Endometrial microvascular endothelial cells (primary cell): ENCODE measurements around the gene MYDGF. TPM values are rescaled to one million over a fixed set of nuclear protein-coding genes. Genes with fewer than 3 reads are reported as not detected.
"Not testable (repeated sequence)": the region's sequence is repeated elsewhere in the genome, so short reads cannot be mapped to it uniquely, and the experiment has no call there.

Experiments used
- in situ Hi-C: cut with HindIII; loops from 2 replicates; pipeline ENCODE4 v1.10.0; 2017; ENCODE audit warnings: low sequenced_read_pairs, low pct_unique_long_range_greater_than_20kb; ENCODE audit errors: inconsistent ontology term
- total RNA-seq: library from RNA; depleted of rRNA; stranded (reverse); fragments of >200 nt; gene quantifications from one replicate; pipeline ENCODE4 v1.2.3, GENCODE V29; 2015; ENCODE audit errors: inconsistent ontology term

MYDGF gene
- 130 TPM for total RNA-seq

GRCh38 chr19:4669723-4670480 is at the start of gene MYDGF:
MYDGF (minus strand) TSS chr19:4670342; CDS start chr19:4670334, 8 bp downstream.
- in situ Hi-C loops: no loop called here

DNA sequence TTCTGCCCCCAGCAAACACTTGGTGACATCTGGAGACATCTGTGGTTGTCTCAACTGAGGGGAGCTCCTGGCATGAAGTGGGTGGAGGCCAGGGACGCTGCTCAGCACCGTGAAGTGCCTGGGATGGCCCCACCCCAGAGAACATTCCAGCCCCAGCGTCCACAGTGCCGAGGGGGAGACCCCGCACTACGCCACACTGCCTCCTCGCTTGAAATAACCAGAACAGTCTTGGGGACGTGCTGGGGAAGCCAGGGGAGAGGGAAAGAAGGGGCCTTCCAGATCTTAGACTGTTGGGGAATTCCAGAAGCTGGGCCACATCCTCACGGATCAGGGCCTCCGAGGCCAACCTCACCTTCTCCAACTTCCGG is 49.3 kb upstream of the MYDGF start:
- in situ Hi-C loops: no loop called here

GRCh38 chr19:4717966-4718701 is 48.0 kb upstream of the MYDGF start:
- in situ Hi-C loops: no loop called here

DNA sequence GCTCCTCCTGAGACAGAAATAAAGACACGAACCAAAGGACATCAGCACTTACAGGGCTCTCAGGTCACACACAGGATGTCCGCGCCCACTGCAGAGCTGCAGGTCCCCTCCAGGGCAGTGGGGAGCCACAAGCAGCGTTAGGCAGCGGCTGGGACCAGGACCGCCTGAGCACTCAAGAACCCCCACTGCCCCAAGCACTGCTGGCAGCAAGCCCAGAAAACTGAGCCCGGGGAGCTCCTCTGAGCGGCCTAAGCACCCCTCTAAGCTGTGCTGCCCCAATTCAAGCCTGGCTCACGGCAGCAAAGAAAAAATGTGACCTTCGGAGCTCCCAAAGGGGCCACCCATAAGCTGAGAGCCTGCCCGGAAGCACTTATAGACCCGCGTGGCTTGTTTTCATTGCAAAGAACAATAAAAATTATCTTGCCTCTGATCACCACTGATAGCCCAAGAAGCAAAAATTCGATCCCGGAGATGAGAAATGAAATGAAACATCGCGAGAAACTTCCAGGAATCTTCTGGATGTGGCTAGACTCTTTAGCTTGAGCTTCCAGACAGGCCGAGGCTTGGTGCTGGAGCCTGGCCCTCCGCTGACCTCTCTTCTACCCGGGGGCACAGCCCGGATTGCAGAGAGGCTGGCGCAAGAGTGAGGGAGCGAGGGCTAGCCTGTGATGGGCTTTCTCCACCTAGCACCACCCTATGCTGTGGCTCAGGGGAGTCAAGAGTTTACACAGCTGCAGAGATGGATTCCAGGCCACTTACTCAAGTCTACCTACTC is 47.2 kb upstream of the MYDGF start:
- in situ Hi-C loops: no loop called here

DNA sequence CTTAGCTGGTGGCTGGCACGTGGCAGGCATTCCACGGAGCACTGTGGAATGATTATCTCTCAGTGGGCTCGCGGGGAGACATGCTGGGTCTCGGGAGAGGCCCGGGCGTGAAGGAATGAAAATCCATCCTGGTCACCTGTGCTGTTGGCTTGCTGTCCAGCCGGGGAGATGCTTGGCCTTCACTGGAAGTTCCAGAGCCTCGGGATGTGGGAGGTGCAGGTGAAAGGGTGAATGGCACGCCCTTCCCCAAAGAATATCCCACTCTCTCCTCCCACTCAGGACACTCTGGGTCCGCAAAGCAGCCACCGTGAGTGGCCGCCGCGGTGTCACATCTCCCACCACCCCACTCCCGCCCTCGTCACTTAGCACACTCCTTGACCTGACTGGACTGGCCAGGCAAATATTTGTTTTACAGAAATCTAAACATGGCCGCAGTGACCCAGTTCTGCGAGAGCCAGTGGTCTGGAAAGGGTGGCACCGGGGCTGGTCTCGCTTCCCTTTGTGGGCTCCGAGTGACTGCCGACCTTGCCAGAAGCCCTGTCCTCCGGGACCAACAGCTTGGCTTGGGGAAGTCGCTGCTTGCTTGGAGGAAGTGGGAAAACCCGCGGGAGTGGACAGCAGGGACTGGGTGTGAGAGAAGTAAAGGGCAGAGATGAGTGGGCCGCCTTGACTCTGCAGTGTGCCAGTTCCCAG is 45.5 kb upstream of the MYDGF start:
- in situ Hi-C loops: no loop called here

DNA sequence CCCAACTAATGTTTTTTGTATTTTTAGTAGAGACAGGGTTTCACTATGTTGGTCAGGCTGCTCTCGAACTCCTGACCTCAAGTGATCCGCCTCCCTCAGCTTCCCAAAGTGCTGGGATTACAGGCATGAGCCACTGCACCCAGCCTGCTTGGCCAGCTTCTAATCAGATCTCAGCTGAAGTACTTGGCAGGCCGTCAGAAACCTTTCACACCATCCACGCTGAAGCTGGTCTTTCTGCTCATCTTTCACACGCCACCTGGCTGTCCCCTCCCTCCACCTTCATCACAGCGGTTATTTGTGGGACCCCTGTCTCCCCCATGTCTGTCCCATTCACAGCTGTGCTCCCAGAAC is 45.0 kb upstream of the MYDGF start:
- in situ Hi-C loops: not testable (repeated sequence)

DNA sequence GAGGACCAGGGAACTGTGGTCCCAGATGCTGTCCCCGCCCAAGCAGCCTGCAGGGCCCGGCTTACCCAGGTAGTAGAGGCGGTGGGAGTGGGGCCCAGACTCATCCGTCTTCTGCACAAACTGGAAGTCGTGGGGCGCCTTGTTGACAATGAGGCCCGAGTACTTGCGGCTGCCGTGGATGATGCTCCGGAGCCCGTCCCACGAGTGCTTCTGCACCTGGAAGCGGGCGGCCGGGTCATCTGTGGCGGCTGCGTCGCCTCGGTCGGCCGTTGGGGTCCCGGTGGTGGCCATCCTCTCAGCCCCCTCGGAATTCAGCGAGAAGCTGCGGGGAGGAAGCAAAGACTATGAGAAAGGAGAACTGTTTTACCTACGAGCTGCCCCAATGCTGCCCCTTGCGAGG is 43.9 kb upstream of the MYDGF start:
- in situ Hi-C loops: no loop called here

DNA sequence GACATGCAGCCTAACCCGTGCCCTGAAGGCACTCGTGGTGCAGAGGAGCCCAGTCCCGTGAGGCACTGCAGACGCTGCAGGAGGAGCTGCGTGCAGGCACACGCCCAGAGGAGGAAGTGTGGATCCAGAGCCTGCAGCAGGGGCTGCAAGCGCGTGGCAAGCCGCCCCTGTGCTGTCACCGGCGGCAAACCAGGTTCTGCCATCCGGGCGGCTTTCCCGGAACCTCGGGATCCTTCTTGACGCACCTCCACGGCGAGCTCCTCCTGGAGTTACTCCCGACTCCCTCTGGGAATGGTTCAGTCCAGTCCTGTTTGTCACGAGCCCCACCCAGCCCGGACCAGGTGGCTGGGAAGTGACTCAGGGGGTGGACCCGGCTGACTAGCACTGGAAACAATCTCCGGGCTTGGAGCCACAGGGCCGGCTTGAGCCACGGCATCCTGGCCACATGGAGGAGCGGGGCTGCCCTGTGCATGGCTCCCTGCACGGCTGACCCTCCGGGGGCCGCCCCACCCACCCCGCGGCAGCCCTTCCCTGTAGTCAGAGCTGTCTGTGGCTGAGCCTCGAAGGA is 43.3 kb upstream of the MYDGF start:
- in situ Hi-C loops: no loop called here

- in situ Hi-C loops: no loop called here
Observed at GRCh38 chr19:4712771-4713170, 42.6 kb upstream of the MYDGF start.

DNA sequence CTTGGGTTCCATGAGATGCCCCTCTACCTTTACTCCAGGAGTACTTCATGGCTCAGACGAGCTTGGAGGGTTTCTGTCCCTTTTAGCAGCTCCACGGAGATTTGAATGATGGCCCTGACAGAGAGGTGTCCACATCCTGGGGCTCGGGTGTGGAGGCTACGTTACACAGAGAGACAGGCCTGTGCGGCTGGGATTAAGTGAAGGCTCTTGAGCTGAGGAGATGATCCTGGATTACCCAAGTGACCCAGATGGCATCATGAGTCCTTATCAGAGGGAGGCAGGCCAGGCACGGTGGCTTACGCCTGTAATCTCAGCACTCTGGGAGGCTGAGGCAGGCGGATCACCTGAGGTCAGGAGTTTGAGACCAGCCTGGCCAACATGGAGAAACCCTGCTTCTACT is 41.1 kb upstream of the MYDGF start:
- in situ Hi-C loops: no loop called here

DNA sequence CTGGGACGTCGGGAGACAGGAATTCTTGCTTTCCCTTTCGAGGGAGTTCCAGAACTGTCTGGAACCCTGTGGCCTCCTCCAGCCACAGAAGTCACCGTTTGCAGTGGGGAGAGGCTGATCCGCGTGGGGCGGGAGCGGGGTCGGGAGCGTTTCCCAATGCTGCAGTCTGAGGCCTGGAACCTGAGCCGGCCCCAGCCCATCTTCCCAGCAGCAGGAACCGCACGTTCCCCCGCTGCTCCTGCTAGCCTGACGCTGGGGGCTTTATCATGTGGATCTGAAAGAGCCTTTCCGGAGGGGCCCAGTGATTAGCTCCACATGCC is 40.1 kb upstream of the MYDGF start:
- in situ Hi-C loops: no loop called here

- in situ Hi-C loops: no loop called here
Observed at GRCh38 chr19:4709440-4710280, 39.5 kb upstream of the MYDGF start.

DNA sequence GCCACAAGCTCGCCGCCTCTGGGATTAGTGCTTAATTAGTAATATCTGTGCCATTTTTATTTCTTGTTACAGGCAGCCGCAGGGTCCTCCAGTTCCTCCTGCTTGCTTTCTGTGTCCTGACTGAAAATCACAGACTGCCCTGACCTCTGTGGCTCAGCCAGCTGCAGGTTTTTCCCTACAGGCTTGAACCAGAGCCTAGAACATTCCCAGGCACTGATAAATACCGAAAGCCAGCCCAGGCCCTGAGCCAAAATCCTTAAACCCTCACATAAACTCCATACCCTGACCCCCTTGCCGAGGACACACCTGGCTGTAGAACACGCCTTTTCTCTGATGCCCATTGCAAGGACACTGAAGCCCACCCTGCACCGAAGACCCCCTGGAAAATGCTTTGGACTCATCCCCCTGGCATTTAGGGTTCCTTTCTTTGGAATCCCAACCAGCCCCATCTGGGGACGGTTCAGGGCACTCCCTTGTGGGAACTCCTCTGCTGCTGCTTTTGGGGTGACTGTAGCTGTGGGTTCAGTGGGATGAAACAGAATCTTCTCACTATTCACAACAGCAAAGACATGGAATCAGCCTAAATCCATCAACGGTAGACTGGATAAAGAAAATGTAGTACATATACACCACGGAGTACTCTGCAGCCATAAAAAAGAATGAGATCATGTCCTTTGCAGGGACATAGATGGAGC is 38.0 kb upstream of the MYDGF start:
- in situ Hi-C loops: no loop called here

GRCh38 chr19:4707322-4707721 is 37.2 kb upstream of the MYDGF start:
- in situ Hi-C loops: no loop called here

GRCh38 chr19:4705413-4706131 is 35.4 kb upstream of the MYDGF start:
- in situ Hi-C loops: no loop called here

DNA sequence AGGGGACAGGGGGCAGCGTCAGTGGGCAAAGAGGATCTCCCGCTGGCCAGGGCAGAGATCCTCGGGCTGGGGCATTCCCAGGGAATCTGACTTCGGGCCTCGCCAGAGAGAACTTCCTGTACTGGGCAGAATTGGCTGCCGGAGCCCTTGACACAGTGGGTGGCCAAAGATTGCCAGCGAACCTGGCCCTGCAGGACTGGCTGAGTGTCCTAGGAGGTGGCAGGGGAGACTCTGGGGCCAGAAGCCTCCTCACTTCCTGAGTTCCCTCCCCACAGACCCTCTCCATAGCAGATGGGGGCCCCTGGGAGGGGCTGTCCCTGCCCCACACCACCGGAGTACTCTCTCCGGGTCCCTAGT is 34.2 kb upstream of the MYDGF start:
- in situ Hi-C loops: no loop called here

DNA sequence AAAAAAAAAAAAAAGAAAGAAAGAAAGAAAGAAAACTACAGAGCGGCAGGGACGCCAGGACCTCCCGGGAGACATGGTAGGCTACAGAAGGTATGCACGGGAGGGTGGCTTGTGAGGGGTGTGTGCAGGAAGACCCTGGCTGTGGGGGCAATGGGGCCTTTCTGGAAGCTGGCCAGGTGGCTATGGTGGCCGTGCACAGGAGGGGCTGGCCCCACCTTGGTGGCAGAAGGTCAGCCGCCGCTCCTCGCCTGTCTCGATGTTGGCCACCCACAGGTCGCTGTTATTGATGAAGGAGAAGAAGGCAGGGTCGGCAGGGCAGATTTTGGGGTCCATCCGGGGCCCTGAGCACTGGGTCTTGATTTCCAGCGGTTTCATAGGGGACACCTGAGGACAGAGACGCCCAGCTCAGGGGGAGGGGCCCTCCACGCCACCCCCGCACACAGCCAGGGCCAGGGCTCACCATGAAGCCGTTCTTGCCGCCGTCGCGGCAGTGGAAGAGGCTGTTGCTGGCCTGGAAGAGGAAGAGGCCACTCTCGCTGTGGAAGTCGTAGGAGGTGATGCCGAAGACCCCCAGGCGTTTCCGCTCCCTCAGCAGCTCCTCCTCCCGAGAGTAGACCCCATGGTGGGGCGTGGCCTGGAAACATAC is 33.7 kb upstream of the MYDGF start:
- in situ Hi-C loops: no loop called here
